ENCODE results near the gene ARL6.

Gene ARL6

DNA sequence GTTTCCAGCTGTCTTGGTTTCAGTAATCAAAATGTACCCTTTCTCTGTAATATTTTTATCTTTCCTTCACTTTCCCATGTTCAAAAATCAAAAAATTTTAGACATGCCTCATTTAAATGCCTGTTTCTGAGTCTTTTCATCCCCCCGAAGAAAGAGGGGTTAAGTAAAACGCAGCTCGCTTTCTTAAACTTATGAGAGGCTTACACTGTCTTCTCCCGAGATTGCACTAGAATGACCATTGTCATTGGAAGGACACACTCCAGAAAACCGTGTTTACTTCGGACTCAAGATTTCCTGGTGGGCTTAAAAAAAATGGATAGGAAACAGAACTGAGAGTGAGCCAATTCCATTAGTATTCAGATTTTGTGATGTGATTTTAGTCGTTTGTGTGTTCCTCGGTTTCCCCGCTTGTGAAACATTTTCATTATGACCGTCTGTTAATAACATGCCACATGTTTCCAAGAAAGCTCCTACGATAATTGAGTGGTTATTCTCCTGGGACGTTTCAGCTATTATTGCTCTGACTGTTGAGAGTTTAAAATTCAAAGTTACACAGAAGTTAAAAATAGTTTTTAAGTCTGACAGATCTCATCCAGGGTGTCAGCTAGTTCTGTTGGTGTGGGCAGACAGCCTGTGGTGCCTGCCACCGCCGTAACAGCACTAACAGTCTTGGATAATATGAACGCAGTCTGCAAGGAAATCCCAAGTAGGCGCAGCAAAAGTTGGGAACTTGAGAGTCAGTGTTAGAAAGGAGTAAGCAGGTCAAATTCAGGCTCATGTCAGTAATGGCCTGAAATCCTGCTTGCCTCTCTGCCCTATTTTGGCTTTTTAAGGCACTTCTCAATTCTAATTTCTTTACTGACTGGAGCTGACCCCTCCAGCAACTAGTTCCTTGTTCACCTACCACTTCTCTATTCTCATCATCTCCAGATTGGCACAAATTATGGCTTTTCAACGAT lies 58.8 kb downstream of the ARL6 start:
- Histone ChIP-seq H3K9ac (no peak overlapping the region), H3K4me1 (no peaks in the 10 kb centered on the region), H3K27ac (no peak overlapping the region), H3K79me2 (peaks cover 4% of the 10 kb centered on the region), H3K4me2 (ENCODE audit: low read length) (peak overlapping the region; percentile 71), H3K4me3 (ENCODE audit: low read depth, low read length) (peak overlapping the region; percentile 81), H3K36me3 (ENCODE audit: control insufficient read depth, insufficient read depth, low read length) (no peaks in the 10 kb centered on the region), H3K9me3 (ENCODE audit: control insufficient read depth, low read length) (no peaks in the 10 kb centered on the region), H2AFZ (peak overlapping the region; percentile 96), H3K27me3 (ENCODE audit: control insufficient read depth, insufficient read depth, low read length) (no peaks in the 10 kb centered on the region)
- TF ChIP-seq, protein P1, sequence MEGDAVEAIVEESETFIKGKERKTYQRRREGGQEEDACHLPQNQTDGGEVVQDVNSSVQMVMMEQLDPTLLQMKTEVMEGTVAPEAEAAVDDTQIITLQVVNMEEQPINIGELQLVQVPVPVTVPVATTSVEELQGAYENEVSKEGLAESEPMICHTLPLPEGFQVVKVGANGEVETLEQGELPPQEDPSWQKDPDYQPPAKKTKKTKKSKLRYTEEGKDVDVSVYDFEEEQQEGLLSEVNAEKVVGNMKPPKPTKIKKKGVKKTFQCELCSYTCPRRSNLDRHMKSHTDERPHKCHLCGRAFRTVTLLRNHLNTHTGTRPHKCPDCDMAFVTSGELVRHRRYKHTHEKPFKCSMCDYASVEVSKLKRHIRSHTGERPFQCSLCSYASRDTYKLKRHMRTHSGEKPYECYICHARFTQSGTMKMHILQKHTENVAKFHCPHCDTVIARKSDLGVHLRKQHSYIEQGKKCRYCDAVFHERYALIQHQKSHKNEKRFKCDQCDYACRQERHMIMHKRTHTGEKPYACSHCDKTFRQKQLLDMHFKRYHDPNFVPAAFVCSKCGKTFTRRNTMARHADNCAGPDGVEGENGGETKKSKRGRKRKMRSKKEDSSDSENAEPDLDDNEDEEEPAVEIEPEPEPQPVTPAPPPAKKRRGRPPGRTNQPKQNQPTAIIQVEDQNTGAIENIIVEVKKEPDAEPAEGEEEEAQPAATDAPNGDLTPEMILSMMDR (IDR thresholded peaks at IDR 0.05) = no peak

DNA sequence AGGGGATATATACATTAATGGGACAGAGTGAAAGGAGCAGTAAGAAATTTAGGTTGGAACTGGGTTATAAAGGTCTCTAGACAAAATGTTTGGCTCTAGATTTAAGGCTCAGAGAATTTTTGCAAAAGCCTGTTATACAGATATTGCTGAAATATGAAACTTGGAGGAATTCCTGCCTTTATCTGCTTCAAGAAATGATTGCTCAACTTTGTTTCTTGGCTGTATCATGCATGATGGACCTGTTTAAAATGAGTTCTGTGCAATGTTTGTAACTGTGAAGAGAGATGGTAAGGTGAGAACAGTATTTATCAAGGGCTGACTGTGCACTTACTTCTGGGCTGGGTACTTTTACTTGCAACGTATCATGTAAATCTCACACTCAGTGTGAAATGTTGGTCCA lies 60.5 kb downstream of the ARL6 start:
- Histone ChIP-seq H3K27ac (no peak overlapping the region), H3K4me2 (ENCODE audit: low read length) (no peak overlapping the region), H3K9ac (no peak overlapping the region), H2AFZ (no peak overlapping the region), H3K27me3 (ENCODE audit: control insufficient read depth, insufficient read depth, low read length) (no peaks in the 10 kb centered on the region), H3K36me3 (ENCODE audit: control insufficient read depth, insufficient read depth, low read length) (no peaks in the 10 kb centered on the region), H3K79me2 (peaks cover 4% of the 10 kb centered on the region), H3K9me3 (ENCODE audit: control insufficient read depth, low read length) (no peaks in the 10 kb centered on the region), H3K4me3 (ENCODE audit: low read depth, low read length) (no peak overlapping the region), H3K4me1 (no peaks in the 10 kb centered on the region)
- TF ChIP-seq, protein P1 (IDR thresholded peaks at IDR 0.05) = no peak

DNA sequence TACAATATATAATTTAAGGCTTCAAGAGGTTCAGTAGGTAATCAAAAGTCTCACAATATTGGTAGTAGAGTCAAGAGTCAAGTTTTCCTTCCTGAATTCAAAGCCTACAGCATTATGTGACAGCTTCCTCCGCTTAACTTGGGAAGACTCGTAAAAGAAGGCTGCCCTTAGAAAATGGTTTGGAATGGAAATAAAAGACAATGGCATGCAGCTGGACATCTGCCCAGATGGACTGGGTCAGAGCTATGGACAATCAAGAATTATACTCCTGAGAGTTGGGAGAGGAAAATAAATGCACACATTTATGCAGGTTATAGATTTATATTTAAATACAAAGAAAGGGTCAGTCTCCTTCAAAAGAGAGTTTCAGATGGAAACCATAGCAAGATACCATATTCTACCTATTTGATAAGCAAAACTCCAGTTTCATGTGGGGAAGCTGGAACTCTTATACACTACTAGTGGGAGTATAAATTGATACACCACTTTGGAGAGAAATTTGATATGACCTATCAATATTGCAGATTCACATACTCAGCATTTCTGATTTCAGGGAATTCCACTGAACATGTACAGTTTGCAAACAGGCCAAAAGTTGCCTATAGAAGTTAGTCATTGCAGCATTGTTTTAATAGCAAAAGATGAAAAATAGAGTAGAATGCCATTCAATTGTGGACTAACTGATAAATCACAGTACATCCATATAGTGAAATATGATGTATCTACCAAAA lies 63.3 kb downstream of the ARL6 start:
- Histone ChIP-seq H3K9ac (no peak overlapping the region), H3K27me3 (ENCODE audit: control insufficient read depth, insufficient read depth, low read length) (no peaks in the 10 kb centered on the region), H3K36me3 (ENCODE audit: control insufficient read depth, insufficient read depth, low read length) (no peaks in the 10 kb centered on the region), H3K4me3 (ENCODE audit: low read depth, low read length) (no peak overlapping the region), H3K4me1 (no peaks in the 10 kb centered on the region), H3K4me2 (ENCODE audit: low read length) (no peak overlapping the region), H3K79me2 (peaks cover 6% of the 10 kb centered on the region), H3K27ac (no peak overlapping the region), H3K9me3 (ENCODE audit: control insufficient read depth, low read length) (no peaks in the 10 kb centered on the region), H2AFZ (no peak overlapping the region)
- TF ChIP-seq, protein P1 (IDR thresholded peaks at IDR 0.05) = no peak

DNA sequence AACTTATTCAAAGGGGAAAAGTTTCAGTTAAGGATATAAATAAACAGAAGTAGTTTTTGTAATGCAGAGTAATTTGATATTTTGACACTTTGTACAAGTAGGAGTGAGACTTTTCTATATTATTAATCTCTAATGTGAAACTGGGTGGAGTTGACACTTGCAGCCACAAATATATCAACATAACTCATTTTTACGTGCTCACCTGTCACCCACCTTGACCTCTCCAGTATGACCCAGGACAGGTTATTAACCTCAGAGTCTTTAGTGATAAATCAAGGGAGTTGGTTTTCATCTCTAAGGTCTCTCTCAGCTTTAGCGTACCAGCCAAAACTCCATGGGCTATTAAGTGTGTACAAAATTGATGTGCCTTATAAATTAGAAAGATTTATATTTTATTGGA lies 64.6 kb downstream of the ARL6 start:
- Histone ChIP-seq H3K4me3 (ENCODE audit: low read depth, low read length) (no peak overlapping the region), H3K4me2 (ENCODE audit: low read length) (no peak overlapping the region), H3K36me3 (ENCODE audit: control insufficient read depth, insufficient read depth, low read length) (no peaks in the 10 kb centered on the region), H2AFZ (no peak overlapping the region), H3K4me1 (no peaks in the 10 kb centered on the region), H3K79me2 (peaks cover 9% of the 10 kb centered on the region), H3K27ac (no peak overlapping the region), H3K9me3 (ENCODE audit: control insufficient read depth, low read length) (no peaks in the 10 kb centered on the region), H3K9ac (no peak overlapping the region), H3K27me3 (ENCODE audit: control insufficient read depth, insufficient read depth, low read length) (no peaks in the 10 kb centered on the region)
- TF ChIP-seq, protein P1 (IDR thresholded peaks at IDR 0.05) = no peak
